Medulla oblongata (tissue), 1 donor: Measurements from ENCODE around the gene PRKCZ.
"Not testable (repeated sequence)": the region's sequence is repeated elsewhere in the genome, so short reads cannot be mapped to it uniquely, and the experiment has no call there.

Source experiments
- DNase-seq: peaks from one replicate; pipeline ENCODE4 v3.0.0-alpha.2; 2015; ENCODE audit errors: extremely low spot score

PRKCZ gene

GRCh38 chr1:2084306-2084705 is 34.1 kb downstream of the PRKCZ start:
- no peak for DNase-seq

GRCh38 chr1:2085080-2085479 is 34.9 kb downstream of the PRKCZ start:
- DNase-seq: no peak

GRCh38 chr1:2086446-2087078 is 36.4 kb downstream of the PRKCZ start:
- peak; percentile 63 for DNase-seq

- DNase-seq: peak; percentile 89
These were observed 37.6 kb downstream of the PRKCZ start for GRCh38 chr1:2087766-2088165.

- DNase-seq: peak; percentile 57
These were observed 38.2 kb downstream of the PRKCZ start for GRCh38 chr1:2088458-2088857.

- DNase-seq: no peak
These were observed 38.8 kb downstream of the PRKCZ start for GRCh38 chr1:2089051-2089450.

- DNase-seq: no peak
These were observed 40.1 kb downstream of the PRKCZ start for GRCh38 chr1:2090216-2090890.

GRCh38 chr1:2091611-2092604 is 41.7 kb downstream of the PRKCZ start:
- DNase-seq: peak; percentile 80

GRCh38 chr1:2093055-2093454 is 42.8 kb downstream of the PRKCZ start:
- DNase-seq: no peak

GRCh38 chr1:2093636-2094035 is 43.4 kb downstream of the PRKCZ start:
- no peak for DNase-seq

- not testable (repeated sequence) for DNase-seq
These were observed 44.3 kb downstream of the PRKCZ start for GRCh38 chr1:2094269-2095158.

GRCh38 chr1:2095394-2095793 is 45.2 kb downstream of the PRKCZ start:
- no peak for DNase-seq

- DNase-seq: no peak
These were observed 45.9 kb downstream of the PRKCZ start for GRCh38 chr1:2095981-2096736.

GRCh38 chr1:2097386-2098300 is 47.4 kb downstream of the PRKCZ start:
- no peak for DNase-seq

GRCh38 chr1:2098301-2098698 is 48.1 kb downstream of the PRKCZ start:
- DNase-seq: peak; percentile 50

- peak; percentile 89 for DNase-seq
These were observed 48.9 kb downstream of the PRKCZ start for GRCh38 chr1:2098839-2099785.

GRCh38 chr1:2099886-2100779 is 49.9 kb downstream of the PRKCZ start:
- no peak for DNase-seq
